ENCODE results near the gene MAP2K2. TPM values are rescaled to one million over a fixed set of nuclear protein-coding genes. Genes with fewer than 3 reads are reported as not detected.

Gene MAP2K2
- total and polyA plus RNA-seq, 4 donors, result 63.6 to 181 (median 133) TPM

- no peak for ATAC-seq (ENCODE audit: insufficient read depth, low FRiP score)
- peak overlapping the region in 1 of 2 donors; percentile 79 for H3K27ac ChIP-seq (ENCODE audit: low read depth in 1 of 2, low read length in 1 of 2)
- H3K4me3 ChIP-seq, result no peak overlapping the region
- peaks cover 7 to 49% (median 21%) of the 10 kb centered on the region in 4 donors for H3K36me3 ChIP-seq (ENCODE audit: control insufficient read depth in 4 of 4, insufficient read depth in 4 of 4, low read length in 4 of 4)
- no peak overlapping the region for H3K9ac ChIP-seq (ENCODE audit: insufficient read depth in 1 of 2, low read length in 2 of 2)
- H3K27me3 ChIP-seq (ENCODE audit: control insufficient read depth in 3 of 3, insufficient read depth in 3 of 3, low read length in 2 of 3), result no peaks in the 10 kb centered on the region
- WGBS, 2 donors, result 94 to 95% methylated on average over 82 of the region's 82 CpGs
- H3K9me3 ChIP-seq (ENCODE audit: control insufficient read depth in 4 of 4, insufficient read depth in 3 of 4, low read length in 3 of 4), result peaks cover 0 to 6% (median 0%) of the 10 kb centered on the region in 4 donors
- no peak for DNase-seq
- TF ChIP-seq CTCF (IDR thresholded peaks at IDR 0.05; ENCODE audit: control extremely low read depth, extremely low read depth), result no peak
- peaks cover 3 to 17% (median 7%) of the 10 kb centered on the region in 5 donors for H3K4me1 ChIP-seq (ENCODE audit: control insufficient read depth in 5 of 5, insufficient read depth in 5 of 5, low read length in 5 of 5)
Measured at GRCh38 chr19:4053423-4054324, 70.2 kb downstream of the MAP2K2 start.

GRCh38 chr19:4052993-4053422 lies 70.9 kb downstream of the MAP2K2 start:
- ATAC-seq (ENCODE audit: insufficient read depth, low FRiP score), result no peak
- peaks cover 0 to 6% (median 0%) of the 10 kb centered on the region in 4 donors for H3K9me3 ChIP-seq (ENCODE audit: control insufficient read depth in 4 of 4, insufficient read depth in 3 of 4, low read length in 3 of 4)
- DNase-seq, result no peak
- H3K9ac ChIP-seq (ENCODE audit: insufficient read depth in 1 of 2, low read length in 2 of 2), result no peak overlapping the region
- no peak for TF ChIP-seq CTCF (IDR thresholded peaks at IDR 0.05; ENCODE audit: control extremely low read depth, extremely low read depth)
- H3K27me3 ChIP-seq (ENCODE audit: control insufficient read depth in 3 of 3, insufficient read depth in 3 of 3, low read length in 2 of 3), result no peaks in the 10 kb centered on the region
- H3K36me3 ChIP-seq (ENCODE audit: control insufficient read depth in 4 of 4, insufficient read depth in 4 of 4, low read length in 4 of 4), result peaks cover 7 to 53% (median 21%) of the 10 kb centered on the region in 4 donors
- peaks cover 3 to 14% (median 7%) of the 10 kb centered on the region in 5 donors for H3K4me1 ChIP-seq (ENCODE audit: control insufficient read depth in 5 of 5, insufficient read depth in 5 of 5, low read length in 5 of 5)
- 29 to 40% methylated on average over 13 of the region's 13 CpGs for WGBS, 2 donors
- no peak overlapping the region for H3K4me3 ChIP-seq
- peak overlapping the region in 1 of 2 donors; percentile 79 for H3K27ac ChIP-seq (ENCODE audit: low read depth in 1 of 2, low read length in 1 of 2)

- H3K4me1 ChIP-seq (ENCODE audit: control insufficient read depth in 5 of 5, insufficient read depth in 5 of 5, low read length in 5 of 5), result peaks cover 3 to 14% (median 7%) of the 10 kb centered on the region in 5 donors
- TF ChIP-seq CTCF (IDR thresholded peaks at IDR 0.05; ENCODE audit: control extremely low read depth, extremely low read depth), result no peak
- H3K4me3 ChIP-seq, result no peak overlapping the region
- H3K9ac ChIP-seq (ENCODE audit: insufficient read depth in 1 of 2, low read length in 2 of 2), result no peak overlapping the region
- H3K36me3 ChIP-seq (ENCODE audit: control insufficient read depth in 4 of 4, insufficient read depth in 4 of 4, low read length in 4 of 4), result peaks cover 12 to 58% (median 21%) of the 10 kb centered on the region in 4 donors
- WGBS, 2 donors, result 41 to 45% methylated on average over 26 to 27 of the region's 27 CpGs
- peak overlapping the region; percentile 35 to 79 for H3K27ac ChIP-seq (ENCODE audit: low read depth in 1 of 2, low read length in 1 of 2)
- ATAC-seq (ENCODE audit: insufficient read depth, low FRiP score), result peak; percentile 30
- DNase-seq, result no peak
- H3K9me3 ChIP-seq (ENCODE audit: control insufficient read depth in 4 of 4, insufficient read depth in 3 of 4, low read length in 3 of 4), result peaks cover 0 to 6% (median 0%) of the 10 kb centered on the region in 4 donors
- H3K27me3 ChIP-seq (ENCODE audit: control insufficient read depth in 3 of 3, insufficient read depth in 3 of 3, low read length in 2 of 3), result no peaks in the 10 kb centered on the region
Measured at GRCh38 chr19:4052114-4052992, 71.6 kb downstream of the MAP2K2 start.
